M059J (cell line): ENCODE measurements around the gene MYH9. TPM values are rescaled to one million over a fixed set of nuclear protein-coding genes. Genes with fewer than 3 reads are reported as not detected.
"Not testable (repeated sequence)": the region's sequence is repeated elsewhere in the genome, so short reads cannot be mapped to it uniquely, and the experiment has no call there.

ENCODE experiments used
- DNase-seq: peaks from one replicate; pipeline ENCODE4 v3.0.0-alpha.2; 2012; ENCODE audit warnings: low read depth
- total RNA-seq: library from RNA; depleted of rRNA; stranded (reverse); fragments of >200 nt; shearing (Covaris generic); gene quantifications from 2 replicates; pipeline ENCODE4 v1.2.3, GENCODE V29; 2014

MYH9 gene
- total RNA-seq, 1 experiment from 2014 or later = 320 TPM

DNA sequence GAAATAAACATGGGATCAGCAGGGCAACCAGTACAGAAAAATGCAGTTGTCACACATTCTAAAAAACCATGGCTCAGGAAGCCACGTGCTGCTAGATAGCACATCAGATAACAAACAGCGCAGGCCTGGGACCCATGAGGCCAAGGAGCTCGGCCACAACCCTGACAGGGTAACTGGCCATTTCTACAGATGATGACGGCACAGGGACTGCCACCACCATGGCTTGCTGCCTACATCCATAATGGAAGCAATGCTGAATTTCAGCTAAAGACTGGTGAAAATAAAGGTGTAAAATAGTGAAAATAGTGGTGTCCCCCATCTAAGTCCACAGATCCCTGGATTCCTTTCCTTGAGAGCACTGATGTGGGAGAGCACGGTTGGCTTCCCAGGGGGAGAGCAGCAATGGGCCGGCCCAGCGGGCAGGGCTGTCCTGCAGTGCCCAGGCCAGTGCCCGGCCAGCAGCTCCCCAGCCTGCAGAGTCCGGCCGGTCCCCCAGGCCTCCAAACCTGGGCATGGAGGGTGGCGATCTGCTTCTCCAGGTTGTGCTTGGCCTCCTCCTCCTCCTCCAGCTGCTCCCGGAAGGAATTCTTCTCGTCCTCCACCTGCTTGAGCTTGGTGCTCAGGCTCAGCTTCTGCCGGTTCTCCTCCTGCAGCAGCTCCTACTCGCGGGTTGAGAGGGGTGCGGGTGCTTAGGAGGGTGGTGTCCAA is 94.8 kb downstream of the MYH9 start:
- no peak for DNase-seq

GRCh38 chr22:36291831-36292740 is 95.7 kb downstream of the MYH9 start:
- no peak for DNase-seq

DNA sequence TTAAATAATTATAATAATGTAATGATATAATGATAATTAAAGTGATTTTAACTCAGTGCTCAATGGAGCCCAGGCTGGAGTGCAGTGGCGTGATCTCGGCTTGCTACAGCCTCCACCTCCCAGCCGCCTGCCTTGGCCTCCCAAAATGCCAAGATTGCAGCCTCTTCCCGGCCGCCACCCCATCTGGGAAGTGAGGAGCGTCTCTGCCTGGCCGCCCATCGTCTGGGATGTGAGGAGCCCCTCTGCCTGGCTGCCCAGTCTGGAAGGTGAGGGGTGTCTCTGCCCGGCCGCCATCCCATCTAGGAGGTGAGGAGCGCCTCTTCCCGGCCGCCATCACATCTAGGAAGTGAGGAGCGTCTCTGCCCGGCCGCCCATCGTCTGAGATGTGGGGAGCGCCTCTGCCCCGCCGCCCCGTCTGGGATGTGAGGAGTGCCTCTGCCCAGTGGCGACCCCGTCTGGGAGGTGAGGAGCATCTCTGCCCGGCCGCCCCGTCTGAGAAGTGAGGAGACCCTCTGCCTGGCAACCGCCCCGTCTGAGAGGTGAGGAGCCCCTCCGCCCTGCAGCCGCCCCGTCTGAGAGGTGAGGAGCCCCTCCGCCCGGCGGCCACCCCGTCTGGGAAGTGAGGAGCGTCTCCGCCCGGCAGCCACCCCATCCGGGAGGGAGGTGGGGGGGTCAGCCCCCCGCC is 97.2 kb downstream of the MYH9 start:
- not testable (repeated sequence) for DNase-seq

GRCh38 chr22:36289948-36290371 is 97.8 kb downstream of the MYH9 start:
- DNase-seq = not testable (repeated sequence)

DNA sequence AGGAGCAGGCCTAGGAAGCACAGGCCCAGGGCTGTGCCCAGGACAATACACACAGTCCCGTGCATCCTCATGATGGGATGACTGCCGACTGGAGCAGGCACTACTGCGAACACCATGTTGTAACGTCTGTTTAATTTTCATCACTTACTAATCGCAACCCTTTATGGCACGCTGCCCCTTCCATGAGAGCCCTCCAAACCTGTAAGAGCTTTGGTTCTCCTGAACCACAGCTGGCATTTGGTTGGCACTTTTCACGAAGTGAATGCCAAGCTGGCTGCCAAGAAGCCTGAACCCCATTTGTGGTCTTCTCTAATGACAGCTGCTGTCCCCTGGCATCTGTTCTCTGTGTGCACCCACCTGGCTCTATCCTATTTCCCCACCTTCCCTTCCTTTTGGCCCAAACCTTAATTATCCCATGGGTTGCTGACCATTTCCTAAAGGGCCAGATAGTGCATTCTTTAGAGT is 98.3 kb downstream of the MYH9 start:
- DNase-seq = no peak

- DNase-seq = no peak
Observed at GRCh38 chr22:36288571-36289405, 99.0 kb downstream of the MYH9 start.

GRCh38 chr22:36287881-36288515 is 99.8 kb downstream of the MYH9 start:
- DNase-seq = no peak

GRCh38 chr22:36286096-36286957 is 101.4 kb downstream of the MYH9 start:
- DNase-seq = peak; percentile 51

GRCh38 chr22:36285545-36285944 is 102.2 kb downstream of the MYH9 start:
- DNase-seq = no peak

GRCh38 chr22:36285017-36285416 is 102.8 kb downstream of the MYH9 start:
- DNase-seq = no peak

- DNase-seq = no peak
Observed at GRCh38 chr22:36284171-36284571, 103.6 kb downstream of the MYH9 start.

- DNase-seq = no peak
Observed at GRCh38 chr22:36282328-36282831, 105.4 kb downstream of the MYH9 start.

DNA sequence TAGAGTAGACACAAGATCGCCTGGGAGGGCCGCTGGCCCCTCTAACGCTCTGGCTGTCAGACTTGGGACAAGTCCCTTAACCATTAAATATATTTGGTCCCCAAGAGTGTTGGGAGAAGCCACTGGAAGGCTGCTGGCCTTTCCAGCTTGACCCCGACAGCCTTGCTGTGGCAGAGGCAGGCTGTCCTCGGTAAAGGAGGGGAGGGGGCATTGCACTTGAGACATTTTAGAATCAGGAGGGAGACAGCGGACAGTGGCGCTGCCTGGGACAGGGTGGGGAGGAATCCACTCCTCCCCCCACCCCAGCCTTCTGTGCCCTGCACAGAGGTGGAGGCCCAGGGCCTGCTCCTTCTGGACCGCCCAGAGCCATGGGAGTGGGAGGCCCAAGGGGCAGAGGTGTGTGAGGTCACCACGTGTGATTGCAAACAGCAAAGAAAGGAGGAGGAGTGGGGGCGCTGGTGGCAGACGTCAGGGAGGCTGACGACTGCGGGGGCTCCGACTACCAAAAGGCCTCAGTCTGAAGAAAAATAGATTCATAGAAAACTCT is 105.9 kb downstream of the MYH9 start:
- DNase-seq = no peak

DNA sequence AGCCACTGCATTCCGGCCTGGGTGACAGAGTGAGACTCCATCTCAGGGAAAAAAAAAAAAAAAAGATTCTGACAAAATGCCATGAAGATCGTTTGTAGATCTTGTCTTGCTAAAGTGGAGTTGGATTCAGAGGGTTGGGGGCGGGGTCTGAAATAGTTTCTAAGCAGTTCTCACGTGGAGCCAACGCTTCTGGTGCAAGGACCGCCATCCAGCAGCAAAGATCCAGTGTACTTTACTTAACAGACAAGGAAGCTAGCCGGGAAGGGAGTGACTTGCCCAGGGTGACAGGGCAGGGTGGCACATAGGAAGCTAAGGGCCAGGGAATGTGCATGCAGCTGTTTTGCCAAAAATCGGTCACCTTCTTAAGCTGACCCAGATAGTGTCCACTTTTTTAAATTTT is 107.4 kb downstream of the MYH9 start:
- DNase-seq = no peak

DNA sequence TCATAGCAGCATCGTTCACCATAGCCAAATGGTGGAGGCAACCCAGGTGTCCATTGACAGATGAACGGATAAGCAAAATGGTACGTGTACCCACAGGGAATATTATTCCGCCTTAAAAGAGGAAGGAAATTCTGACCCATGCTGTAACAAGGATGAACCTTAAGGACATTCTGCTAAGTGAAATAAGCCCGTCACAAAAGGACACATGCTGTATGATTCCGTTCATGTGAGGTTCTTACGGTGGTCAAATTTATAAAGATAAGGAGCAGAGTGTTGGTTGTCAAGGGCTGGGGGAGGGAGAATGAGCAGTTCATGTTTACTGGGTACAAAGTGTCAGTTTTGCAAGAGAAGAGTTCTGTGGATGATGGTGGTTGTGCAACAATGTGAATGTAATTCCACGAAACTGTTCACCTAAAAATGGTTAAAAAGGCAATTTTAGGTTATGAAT is 108.5 kb downstream of the MYH9 start:
- DNase-seq = no peak

DNA sequence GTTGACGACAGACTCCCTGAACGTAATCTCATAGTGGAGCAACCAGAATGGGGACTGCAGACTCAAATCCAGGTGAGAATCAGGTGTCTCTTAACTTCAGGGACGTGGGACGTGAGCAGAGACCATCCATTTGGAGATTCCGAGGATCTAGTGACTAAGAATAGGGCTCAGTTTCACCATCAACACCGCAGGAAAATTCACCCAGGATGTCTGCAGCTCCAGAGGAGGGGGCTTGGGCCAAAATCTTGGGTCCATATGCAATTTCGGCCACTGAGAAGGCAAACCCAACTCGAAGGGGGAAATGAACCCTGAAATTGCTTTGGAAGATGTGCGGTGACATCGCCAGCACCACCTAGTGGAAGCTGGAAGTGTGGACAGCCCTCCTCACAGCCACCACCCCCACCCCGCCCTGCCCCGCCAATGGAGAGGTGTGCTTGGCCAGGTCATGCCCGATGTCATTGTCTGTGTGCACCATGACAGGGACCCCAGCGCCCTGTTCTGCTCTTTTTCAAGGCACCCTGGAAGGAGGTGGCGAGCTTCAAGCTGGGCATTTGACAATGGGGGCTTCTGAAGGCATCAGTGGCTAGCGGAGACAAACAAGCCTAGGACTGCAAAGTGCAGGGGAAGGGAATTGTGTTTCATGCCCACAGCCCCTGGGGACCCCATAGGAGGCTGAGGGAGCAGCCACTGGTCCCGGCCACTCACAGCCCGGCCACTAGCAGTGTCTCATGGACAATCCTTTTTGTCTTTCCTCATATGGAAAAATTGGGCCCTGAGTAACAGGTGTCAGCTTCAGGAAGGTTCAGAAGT is 110.1 kb downstream of the MYH9 start:
- DNase-seq = peak; percentile 61

DNA sequence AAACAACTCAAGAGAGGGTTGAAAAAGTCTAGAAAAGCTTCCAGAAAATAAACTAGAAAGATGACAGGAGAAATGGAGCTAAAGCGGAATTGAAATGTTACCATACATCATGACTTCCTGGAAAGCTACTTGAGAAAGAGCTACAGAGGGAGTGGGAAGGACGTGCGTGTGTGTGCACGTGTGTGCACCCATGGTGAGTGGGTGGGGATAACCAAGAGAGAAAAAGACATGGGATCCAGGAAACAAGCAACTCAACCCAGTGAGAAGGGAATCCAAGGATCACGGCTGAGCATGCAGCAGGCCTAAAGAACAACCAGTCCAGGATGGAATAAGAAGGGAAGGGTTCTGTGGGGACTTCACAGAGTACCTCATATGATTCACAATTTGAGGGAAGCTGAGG is 113.2 kb downstream of the MYH9 start:
- DNase-seq = no peak

- not testable (repeated sequence) for DNase-seq
Observed at GRCh38 chr22:36271951-36272350, 115.8 kb downstream of the MYH9 start.
